Endothelial cell of umbilical vein (primary cell): ENCODE measurements around the gene ISY1. TPM values are rescaled to one million over a fixed set of nuclear protein-coding genes. Genes with fewer than 3 reads are reported as not detected.
A peak's percentile ranks its signal among the peaks of the same experiment; 100 is the strongest.

Source experiments
- BruUV-seq: library from RNA; stranded (reverse); fragments of 400-500 nt; replicated peaks from 2 replicates; lab custom pipeline; 2021; lab: Mats Ljungman, UMichigan
- CTCF ChIA-PET: fragments of 300-600, 350-600 bp; sonication (Branson Sonifier 250); formaldehyde crosslinking; loops from one replicate; lab custom pipeline; 2021; ENCODE audit warnings: antibody characterized with exemption, inconsistent platforms; lab: Charles Lee
- POLR2A ChIA-PET: fragments of 300-600, 350-600 bp; sonication (Branson Sonifier 250); formaldehyde crosslinking; loops from one replicate; lab custom pipeline; 2021; ENCODE audit warnings: antibody characterized with exemption, inconsistent platforms; lab: Charles Lee
- DNase-seq: peaks from one replicate; pipeline ENCODE4 v3.0.0-alpha.2; 2011; ENCODE audit warnings: low read depth, low spot score
- FAIRE-seq: peaks from 2 replicates; lab custom pipeline; 2011; peaks lifted over from hg19 to GRCh38; lab: Jason Lieb, UNC
- H2AFZ ChIP-seq: 2 replicates; pipeline ENCODE4 v1.6.0; 2012; ENCODE audit warnings: low read depth, low read length, control low read depth, inconsistent platforms
- H3K27ac ChIP-seq: 2 replicates; pipeline ENCODE4 v1.5.1; 2011; ENCODE audit warnings: low read depth, mild to moderate bottlenecking, control low read depth, low read length, moderate library complexity; ENCODE audit not compliant: insufficient read depth
- H3K27me3 ChIP-seq, 2 experiments: 2 replicates each; pipeline versions ENCODE4 v1.6.0 to v1.6.1; 2011; ENCODE audit warnings: low read length in 2 of 2, mixed read lengths in 1 of 2; ENCODE audit not compliant: control insufficient read depth in 2 of 2, insufficient read depth in 2 of 2
- H3K36me3 ChIP-seq, 2 experiments: 2 replicates in 1 of 2; 3 replicates in 1 of 2; pipeline ENCODE4 v1.5.1; 2011; ENCODE audit warnings: low read length in 2 of 2, mild to moderate bottlenecking in 1 of 2, moderate library complexity in 1 of 2; ENCODE audit not compliant: control insufficient read depth in 2 of 2, insufficient read depth in 2 of 2; ENCODE audit errors: extremely low read depth in 1 of 2
- H3K4me1 ChIP-seq: 3 replicates; pipeline ENCODE4 v1.5.1; 2011; ENCODE audit warnings: mild to moderate bottlenecking, low read length; ENCODE audit not compliant: control insufficient read depth, insufficient read depth; ENCODE audit errors: extremely low read depth
- H3K4me2 ChIP-seq: 2 replicates; pipeline ENCODE4 v1.6.1; 2011; ENCODE audit warnings: low read length, control low read depth, mixed read lengths; ENCODE audit not compliant: insufficient read depth
- H3K4me3 ChIP-seq, 3 experiments: fragments of 200-600 bp in 1 of 3; sonication (generic), shearing (Covaris generic) in 1 of 3; replicated peaks in 1 of 3; 2 replicates each; pipeline ENCODE4 v1.5.1; 2011 to 2016; ENCODE audit warnings: control low read depth in 3 of 3, low read length in 3 of 3, mild to moderate bottlenecking in 2 of 3, inconsistent platforms in 1 of 3, low read depth in 1 of 3, moderate library complexity in 1 of 3; ENCODE audit not compliant: insufficient read depth in 1 of 3
- H3K79me2 ChIP-seq: 2 replicates; pipeline ENCODE4 v1.6.0; 2012; ENCODE audit warnings: low read length, inconsistent platforms; ENCODE audit not compliant: control insufficient read depth, insufficient read depth
- H3K9ac ChIP-seq: replicated peaks from 2 replicates; pipeline ENCODE3; 2011; ENCODE audit warnings: low read length, control low read depth; ENCODE audit not compliant: insufficient read depth; ENCODE audit errors: extremely low read depth
- H3K9me1 ChIP-seq: replicated peaks from 3 replicates; pipeline ENCODE4 v1.6.0; 2011; ENCODE audit warnings: mild to moderate bottlenecking, low read length; ENCODE audit not compliant: control insufficient read depth, insufficient read depth; ENCODE audit errors: extremely low read depth
- H3K9me3 ChIP-seq: replicated peaks from 2 replicates; pipeline ENCODE4 v1.5.1; 2012; ENCODE audit warnings: low read length, inconsistent platforms; ENCODE audit not compliant: control insufficient read depth, insufficient read depth
- H4K20me1 ChIP-seq: replicated peaks from 2 replicates; pipeline ENCODE3; 2011; ENCODE audit warnings: mild to moderate bottlenecking, low read length; ENCODE audit not compliant: control insufficient read depth, insufficient read depth; ENCODE audit errors: extremely low read depth
- CTCF ChIP-seq, 2 donors: IDR thresholded peaks; 1 replicate in 1 of 2; 2 replicates in 1 of 2; pipeline ENCODE4 v1.5.1; 2011; ENCODE audit warnings: low read length in 2 of 2, mild to moderate bottlenecking in 2 of 2, moderate library complexity in 2 of 2, control low read depth in 1 of 2, inconsistent platforms in 1 of 2, low read depth in 1 of 2; ENCODE audit not compliant: insufficient read depth in 1 of 2; ENCODE audit errors: extremely low read depth in 1 of 2
- EZH2 ChIP-seq: IDR thresholded peaks from 2 replicates; pipeline ENCODE4 v1.6.1; 2012; ENCODE audit warnings: borderline replicate concordance, low read depth, mild to moderate bottlenecking, moderate library complexity, low read length, inconsistent platforms; ENCODE audit not compliant: severe bottlenecking
- FOS ChIP-seq: IDR thresholded peaks from 2 replicates; pipeline ENCODE4 v1.6.1; 2011; ENCODE audit warnings: mild to moderate bottlenecking, low read length, moderate library complexity, borderline replicate concordance; ENCODE audit not compliant: insufficient read depth
- GATA2 ChIP-seq: IDR thresholded peaks from 2 replicates; pipeline ENCODE4 v1.7.0; 2011; ENCODE audit warnings: low read depth, mild to moderate bottlenecking, moderate library complexity, mixed read lengths, low read length; ENCODE audit not compliant: insufficient read length, insufficient read depth
- JUN ChIP-seq: IDR thresholded peaks from 2 replicates; pipeline ENCODE4 v1.6.1; 2011; ENCODE audit warnings: borderline replicate concordance, low read depth; ENCODE audit not compliant: insufficient read length, insufficient read depth
- MAX ChIP-seq: IDR thresholded peaks from 2 replicates; pipeline ENCODE4 v1.6.1; 2011; ENCODE audit not compliant: insufficient read depth, insufficient read length
- MYC ChIP-seq: IDR thresholded peaks from one replicate; pipeline ENCODE4 v1.6.1; 2011; ENCODE audit warnings: mild to moderate bottlenecking, low read depth, low read length
- POLR2A ChIP-seq: IDR thresholded peaks from 2 replicates; pipeline ENCODE4 v1.6.1; 2012; ENCODE audit warnings: low read depth, mild to moderate bottlenecking, control low read depth, low read length
- POLR2AphosphoS5 ChIP-seq: IDR thresholded peaks from 2 replicates; pipeline ENCODE4 v1.6.1; 2012; ENCODE audit warnings: low read depth, mild to moderate bottlenecking, control low read depth, low read length, moderate library complexity; ENCODE audit not compliant: insufficient read depth
- dilution Hi-C: fragments of 300-500 bp; cut with MboI; formaldehyde crosslinking; loops from one replicate; pipeline ENCODE4 v1.15.0; 2019; ENCODE audit warnings: low sequenced_read_pairs; ENCODE audit not compliant: extremely low pct_ligation_motif_present
- intact Hi-C: fragments of 100-400 bp; cut with micrococcal nuclease; formaldehyde crosslinking; loops from one replicate; pipeline ENCODE4 v1.10.0; 2022
- polyA plus RNA-seq, 4 experiments: library from polyadenylated mRNA; depleted of rRNA in 3 of 4; stranded (reverse) in 3 of 4; unstranded in 1 of 4; fragments of >200 nt; gene quantifications; 2 replicates each; pipeline versions ENCODE4 v1.2.1 to v1.2.3, GENCODE V29; 2011 to 2012; ENCODE audit warnings: missing spikeins in 1 of 4
- total RNA-seq: library from RNA; stranded (reverse); gene quantifications from 2 replicates; pipeline ENCODE4 v1.2.3, GENCODE V29; 2021

ISY1 gene
- total and polyA plus RNA-seq, 2 donors (not counting 3 experiments of a cell fraction or from before 2014, with no cell fraction given) = 50.7 to 59.4 TPM

- peak overlapping the region in 1 of 3 experiments; percentile 24 for H3K4me3 ChIP-seq
- no peaks in the 10 kb centered on the region for H3K9me3 ChIP-seq
- CTCF ChIA-PET = interaction anchor here (1.1 to 4.2 kb wide), 11 partner anchors 8 to 227 kb away, joined by 3 to 38 read pairs (median 8); partner anchors contain the start of gene CNBP
- TF ChIP-seq JUN (no peak), POLR2AphosphoS5 (no peak), GATA2 (no peak), FOS (no peak), EZH2 (no peak), MYC (no peak), MAX (no peak), POLR2A (no peak), CTCF (IDR thresholded peaks at IDR 0.05; ENCODE audit: extremely low read depth in 1 of 2, insufficient read depth in 1 of 2, low read depth in 1 of 2, low read length in 2 of 2) (no peak)
- no peaks in the 10 kb centered on the region for H3K27me3 ChIP-seq
- no peaks in the 10 kb centered on the region for H3K36me3 ChIP-seq
- H3K9ac ChIP-seq = peak overlapping the region; percentile 41
- DNase-seq (no peak), FAIRE-seq (peak; percentile 62)
- H4K20me1 ChIP-seq = no peaks in the 10 kb centered on the region
- H3K4me1 ChIP-seq = peaks cover 26% of the 10 kb centered on the region
- no TSS peak for BruUV-seq
- intact Hi-C loops = loop anchor here (1.0 kb wide), 1 partner anchor 49 kb away; no protein-coding TSS in a partner anchor
- peak overlapping the region; percentile 81 for H3K27ac ChIP-seq
- peak overlapping the region; percentile 84 for H3K4me2 ChIP-seq
- peak overlapping the region; percentile 94 for H2AFZ ChIP-seq
- no peaks in the 10 kb centered on the region for H3K79me2 ChIP-seq
- dilution Hi-C loops = no loop called here
- POLR2A ChIA-PET = interaction anchor here (1.2 kb wide), 1 partner anchor 14 kb away, joined by 7 read pairs; the partner anchor contains the start of gene CNBP
- no peaks in the 10 kb centered on the region for H3K9me1 ChIP-seq
Measured at GRCh38 chr3:129196601-129197000, 35.7 kb upstream of the ISY1 start.
